GM21526 (cell line): ENCODE measurements around the gene SNRPD2.

Experiments used
- ATAC-seq: cut with Tn5 transposase; IDR thresholded peaks from one replicate; pipeline ENCODE4 v1.9.1; 2021; ENCODE audit warnings: moderate library complexity; ENCODE audit not compliant: unreplicated experiment, low FRiP score

Gene SNRPD2

DNA sequence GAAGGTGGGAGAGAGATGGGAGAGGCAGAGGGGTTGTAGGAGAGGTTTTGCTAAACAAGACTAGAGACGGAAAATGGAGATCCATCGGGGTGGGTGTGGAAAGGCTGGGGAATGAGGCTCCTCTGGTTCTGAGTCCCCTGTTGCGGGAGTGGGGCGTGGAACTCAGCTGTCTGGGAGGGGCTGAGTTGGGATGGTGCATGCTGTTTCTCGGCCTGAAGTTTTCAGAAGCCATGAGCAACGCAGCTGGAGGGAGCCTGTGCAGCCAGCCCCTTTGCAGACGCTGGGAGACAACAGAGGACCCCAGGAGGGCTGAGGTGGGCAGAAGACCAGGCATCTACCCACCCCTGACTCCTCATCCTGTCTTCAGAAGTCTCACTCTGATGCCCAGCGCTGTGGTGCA, 31.1 kb downstream of the SNRPD2 start:
- ATAC-seq, result no peak

DNA sequence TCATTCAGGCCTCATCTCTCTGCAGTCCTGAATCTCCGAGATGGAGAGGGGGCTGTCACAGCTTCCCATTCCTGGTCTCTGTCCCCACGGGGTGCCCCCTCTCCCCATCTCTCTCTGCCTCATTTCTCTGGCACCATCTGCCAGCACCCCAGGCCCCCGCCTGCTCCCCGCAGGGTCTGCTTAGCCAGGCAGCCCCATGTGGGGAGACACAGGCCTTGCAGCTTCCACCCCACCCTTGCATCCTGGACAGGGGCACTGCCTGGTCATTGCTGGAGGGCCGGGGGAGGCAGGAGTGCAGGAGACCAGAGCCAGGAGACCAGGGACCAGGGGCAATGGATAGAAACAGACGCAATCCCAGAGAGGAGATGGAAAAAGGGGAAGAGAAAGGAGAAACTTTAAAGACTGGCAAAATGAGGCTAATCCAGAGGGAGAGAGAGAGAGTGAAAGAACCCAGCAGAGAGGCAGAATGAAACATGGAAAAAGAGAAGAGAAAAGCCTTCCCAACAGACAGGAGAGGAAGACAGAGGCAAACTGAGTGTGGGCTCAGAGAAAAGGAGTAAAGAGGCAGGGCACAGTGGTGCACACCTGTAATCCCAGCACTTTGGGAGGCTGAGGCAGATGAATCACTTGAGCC, 32.5 kb downstream of the SNRPD2 start:
- ATAC-seq, result no peak

DNA sequence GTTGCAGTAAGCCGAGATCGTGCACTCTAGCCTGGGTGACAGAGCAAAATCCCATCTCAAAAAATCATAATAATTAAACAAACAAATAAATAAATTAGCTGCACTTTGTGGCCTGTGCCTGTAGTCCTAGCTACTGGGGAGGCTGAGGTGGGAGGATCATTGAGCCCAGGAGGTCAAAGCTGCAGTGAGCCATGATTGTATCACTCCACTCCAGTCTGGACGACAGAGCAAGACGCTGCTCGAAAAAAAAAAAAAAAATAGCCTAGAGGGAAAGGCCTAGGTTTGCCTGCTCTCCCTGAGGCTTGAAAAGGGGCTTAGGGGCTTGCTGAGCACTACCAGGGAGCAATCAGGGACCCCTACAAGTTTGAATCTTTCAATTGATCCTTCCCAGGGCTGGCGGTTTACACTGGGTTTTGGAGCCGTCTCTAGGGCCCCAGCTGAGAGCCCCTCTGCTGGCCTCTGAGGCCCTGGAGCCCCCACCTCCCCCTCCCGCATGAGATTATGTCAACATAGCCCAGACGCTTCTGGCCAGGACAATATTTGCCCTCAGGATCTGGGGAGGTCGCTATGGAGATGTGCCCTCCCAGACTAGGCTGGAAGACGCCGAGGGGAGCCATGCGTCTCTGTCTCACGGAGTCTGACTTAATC, 34.1 kb downstream of the SNRPD2 start:
- ATAC-seq, result no peak

DNA sequence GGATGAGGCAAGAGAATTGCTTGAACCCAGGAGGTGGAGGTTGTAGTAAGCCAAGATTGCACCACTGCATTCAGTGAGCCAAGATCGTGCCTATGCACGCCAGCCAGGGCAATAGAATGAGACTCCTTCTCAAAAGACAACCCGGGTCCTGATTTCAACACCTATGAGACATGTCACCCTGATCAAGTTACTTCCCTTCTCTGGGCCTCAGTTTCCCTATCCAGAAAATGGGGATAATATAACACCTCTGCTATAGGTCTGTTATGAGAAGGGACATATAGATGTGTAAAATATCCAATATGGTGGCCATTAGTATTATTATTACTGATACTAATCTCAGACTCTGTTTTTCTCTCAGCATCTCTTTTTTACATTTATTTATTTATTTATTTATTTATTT, 36.7 kb downstream of the SNRPD2 start:
- no peak for ATAC-seq

- ATAC-seq, result no peak
Measured at GRCh38 chr19:45653634-45654033, 38.1 kb downstream of the SNRPD2 start.

DNA sequence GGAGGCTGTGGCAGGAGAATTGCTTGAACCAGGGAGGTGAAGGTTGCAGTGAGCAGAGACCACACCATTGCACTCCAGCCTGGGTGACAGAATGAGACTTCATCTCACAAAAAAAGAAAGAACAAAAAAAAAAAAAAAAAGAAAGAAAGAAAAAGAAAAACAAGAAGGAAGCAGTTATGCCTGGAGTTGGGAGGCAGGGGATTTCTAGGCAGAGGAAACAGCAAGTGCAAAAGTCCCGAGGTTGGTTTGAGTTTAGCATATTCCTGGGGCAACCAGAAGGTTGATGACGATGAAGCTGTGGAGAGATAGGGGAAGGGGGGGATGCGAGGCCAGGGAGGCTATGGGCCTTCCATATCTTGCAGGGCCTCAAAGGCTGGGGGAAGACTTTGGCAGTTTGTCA, 41.0 kb downstream of the SNRPD2 start:
- ATAC-seq, result no peak

GRCh38 chr19:45646345-45646698, 45.4 kb downstream of the SNRPD2 start:
- no peak for ATAC-seq

- peak; percentile 40 for ATAC-seq
Measured at GRCh38 chr19:45645631-45646344, 46.0 kb downstream of the SNRPD2 start.

DNA sequence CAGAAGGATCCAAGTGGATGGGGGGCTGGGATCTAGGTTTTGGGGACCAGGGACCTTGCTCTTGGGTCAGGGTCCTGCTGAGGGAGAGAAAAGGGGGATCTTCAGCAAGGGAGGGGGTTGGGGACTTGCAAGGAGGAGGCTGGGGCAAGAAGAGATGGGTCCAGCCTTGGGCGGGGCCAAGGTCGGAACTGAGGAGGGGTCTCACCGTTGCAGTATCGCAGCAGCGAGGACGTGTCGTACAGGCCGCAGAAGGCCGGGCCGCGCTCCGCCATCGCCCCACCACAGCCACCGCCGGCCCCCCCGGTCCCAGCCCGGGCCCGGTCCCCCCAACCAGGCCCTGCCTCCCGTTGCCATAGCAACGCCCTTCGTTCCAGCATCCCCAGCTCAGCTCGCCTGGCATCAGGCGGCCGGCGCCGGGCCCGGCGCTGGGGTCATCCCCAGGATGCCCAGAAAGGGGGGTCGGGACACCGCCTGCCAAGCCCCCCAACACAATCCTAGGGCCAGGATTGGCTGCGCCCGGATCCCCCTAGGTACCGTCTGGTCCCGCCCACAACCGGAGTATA, 46.6 kb downstream of the SNRPD2 start:
- no peak for ATAC-seq

- no peak for ATAC-seq
Measured at GRCh38 chr19:45643927-45644771, 47.6 kb downstream of the SNRPD2 start.

GRCh38 chr19:45643024-45643926, 48.5 kb downstream of the SNRPD2 start:
- ATAC-seq, result peak; percentile 27

DNA sequence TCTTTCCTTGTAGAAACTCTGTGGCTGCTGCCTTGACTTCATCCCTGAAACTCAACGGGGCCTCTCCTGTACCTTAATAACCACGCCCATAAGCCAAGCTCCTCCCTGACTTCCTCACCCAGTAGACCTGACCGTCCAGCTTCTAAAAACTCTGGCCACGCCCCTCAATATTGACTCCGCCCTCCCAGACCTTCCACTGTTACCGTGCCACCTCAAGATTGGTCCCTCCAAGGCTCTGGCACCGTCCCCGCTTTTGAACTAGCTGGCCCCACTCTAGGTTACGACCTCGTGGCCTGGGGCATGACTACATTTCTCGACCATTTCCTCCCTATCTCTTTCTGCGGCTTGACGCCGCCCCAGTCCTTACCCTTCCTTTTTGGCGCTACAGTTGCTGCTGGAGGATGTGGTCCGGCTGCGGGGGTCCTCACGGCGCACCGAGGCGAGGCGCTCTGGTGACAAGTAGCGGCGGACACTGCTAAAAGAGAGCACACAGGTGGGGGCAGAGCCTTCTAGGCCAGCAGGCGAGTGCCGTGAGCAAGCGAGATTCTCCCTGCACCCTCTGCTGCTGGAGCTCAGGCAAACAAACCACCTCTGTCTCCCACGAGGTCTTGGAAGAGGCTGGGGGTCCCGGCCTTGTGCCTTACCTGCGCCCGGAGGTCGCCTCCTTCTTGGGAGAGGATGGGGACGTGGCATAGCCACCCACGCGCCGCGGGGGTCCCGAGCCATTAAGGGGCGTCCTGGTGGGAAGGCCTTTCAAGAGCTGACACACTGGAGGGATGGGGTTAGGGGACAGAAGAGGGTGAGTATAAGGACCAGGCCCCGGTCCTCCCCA, 50.3 kb downstream of the SNRPD2 start:
- ATAC-seq, result peak; percentile 31

- no peak for ATAC-seq
Measured at GRCh38 chr19:45640849-45641273, 50.9 kb downstream of the SNRPD2 start.

DNA sequence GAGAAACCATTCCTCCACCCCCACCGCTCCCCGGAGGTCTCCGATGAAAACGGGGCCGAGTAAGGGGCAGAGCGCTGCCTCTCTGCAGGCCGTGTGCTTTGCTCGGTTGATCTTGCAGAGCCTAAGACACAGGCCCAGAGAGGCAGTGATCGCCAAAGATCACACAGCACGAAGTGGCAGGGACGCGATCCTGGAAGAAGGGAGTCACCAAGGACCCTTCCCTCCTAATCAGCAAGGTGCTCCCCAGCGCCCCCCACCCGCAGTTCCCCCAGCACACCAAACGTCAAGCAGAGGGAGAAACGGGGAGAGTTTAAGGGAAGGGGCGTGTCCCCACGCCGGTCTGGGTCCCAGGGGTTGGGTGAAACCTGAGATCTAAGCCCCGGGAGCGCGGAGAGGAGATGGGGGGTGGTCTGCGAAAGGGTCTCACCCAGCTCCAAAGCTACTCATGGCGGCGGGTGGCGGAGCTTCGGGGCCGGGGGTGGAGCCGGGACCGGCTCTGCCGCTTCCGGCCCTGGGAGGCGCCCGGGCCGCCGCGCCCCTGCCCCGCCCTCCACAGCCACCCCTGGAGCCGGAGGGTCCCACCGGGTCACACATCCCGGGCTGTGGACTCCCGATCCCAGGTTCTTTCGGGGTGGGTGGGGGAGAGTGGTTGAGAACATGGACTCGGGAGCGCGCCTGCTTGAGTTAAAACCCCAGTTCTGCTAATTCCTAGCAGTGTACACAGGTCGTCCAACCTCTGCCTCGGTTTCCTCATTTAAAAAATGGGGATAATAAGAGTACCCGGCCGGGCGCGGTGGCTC, 52.6 kb downstream of the SNRPD2 start, which contains the start of gene EML2:
Gene EML2 (minus strand): TSS at position 468 of the 800 bp plus-strand sequence. CDS start 21 bp downstream, at position 447.
- no peak for ATAC-seq

DNA sequence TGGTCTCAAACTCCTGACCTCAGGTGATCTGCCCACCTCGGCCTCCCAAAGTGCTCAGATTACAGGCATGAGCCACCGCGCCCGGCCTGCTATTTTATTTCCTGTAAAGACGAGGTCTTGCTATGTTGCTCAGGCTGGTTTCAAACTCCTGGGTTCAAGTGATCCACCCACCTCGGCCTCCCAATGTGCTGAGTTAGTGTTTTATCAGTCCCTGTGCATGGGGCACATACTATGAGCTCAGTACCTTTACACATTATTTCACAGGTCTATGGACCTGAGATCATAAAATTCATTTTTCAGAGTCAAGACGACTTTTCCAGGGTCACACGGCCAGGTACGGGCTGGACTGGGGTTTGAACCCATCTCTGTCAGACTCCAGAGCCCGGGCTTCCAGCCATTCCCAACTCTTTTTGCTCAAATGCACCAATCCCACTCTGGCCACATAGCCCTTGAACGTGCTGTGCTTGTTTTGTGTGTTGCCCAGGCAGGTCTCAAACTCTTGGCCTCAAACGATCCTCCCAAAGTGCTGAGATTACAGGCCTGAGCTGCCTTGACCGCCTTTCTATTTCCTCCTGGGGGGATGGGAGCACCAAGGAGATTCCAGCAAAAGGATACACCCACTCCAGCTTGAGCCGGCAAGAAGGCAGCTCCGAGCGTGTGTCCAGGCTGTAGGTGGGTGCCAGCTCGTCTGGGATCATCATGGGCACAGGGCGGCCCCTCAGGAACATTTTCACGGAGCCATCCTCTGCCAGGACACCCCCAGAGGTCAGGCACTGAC, 53.7 kb downstream of the SNRPD2 start:
- no peak for ATAC-seq
